ENCODE data around the gene PLEKHG4. TPM values are rescaled to one million over a fixed set of nuclear protein-coding genes. Genes with fewer than 3 reads are reported as not detected.

PLEKHG4 gene
- total RNA-seq, 1 donor from 2014 or later, result 7.8 TPM

GRCh38 chr16:67252609-67253497 lies 26.5 kb upstream of the PLEKHG4 start:
- ATAC-seq (ENCODE audit: low read depth) (no peak), DNase-seq (no peak)
- Mint-ChIP-seq H3K4me1 (peaks cover 16% of the 10 kb centered on the region), H3K9me3 (no peaks in the 10 kb centered on the region), H3K36me3 (ENCODE audit: low read depth) (peaks cover 1% of the 10 kb centered on the region), H3K27me3 (peaks cover 2% of the 10 kb centered on the region), H3K27ac (no peak overlapping the region), H3K4me3 (no peak overlapping the region)
- intact Hi-C loops (cut with micrococcal nuclease), result no loop called here
- TF ChIP-seq, protein P1, sequence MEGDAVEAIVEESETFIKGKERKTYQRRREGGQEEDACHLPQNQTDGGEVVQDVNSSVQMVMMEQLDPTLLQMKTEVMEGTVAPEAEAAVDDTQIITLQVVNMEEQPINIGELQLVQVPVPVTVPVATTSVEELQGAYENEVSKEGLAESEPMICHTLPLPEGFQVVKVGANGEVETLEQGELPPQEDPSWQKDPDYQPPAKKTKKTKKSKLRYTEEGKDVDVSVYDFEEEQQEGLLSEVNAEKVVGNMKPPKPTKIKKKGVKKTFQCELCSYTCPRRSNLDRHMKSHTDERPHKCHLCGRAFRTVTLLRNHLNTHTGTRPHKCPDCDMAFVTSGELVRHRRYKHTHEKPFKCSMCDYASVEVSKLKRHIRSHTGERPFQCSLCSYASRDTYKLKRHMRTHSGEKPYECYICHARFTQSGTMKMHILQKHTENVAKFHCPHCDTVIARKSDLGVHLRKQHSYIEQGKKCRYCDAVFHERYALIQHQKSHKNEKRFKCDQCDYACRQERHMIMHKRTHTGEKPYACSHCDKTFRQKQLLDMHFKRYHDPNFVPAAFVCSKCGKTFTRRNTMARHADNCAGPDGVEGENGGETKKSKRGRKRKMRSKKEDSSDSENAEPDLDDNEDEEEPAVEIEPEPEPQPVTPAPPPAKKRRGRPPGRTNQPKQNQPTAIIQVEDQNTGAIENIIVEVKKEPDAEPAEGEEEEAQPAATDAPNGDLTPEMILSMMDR (IDR thresholded peaks at IDR 0.05), result no peak
- POLR2A ChIA-PET, result no interaction called here
- CTCF ChIA-PET, result no interaction called here

GRCh38 chr16:67254801-67255552 lies 24.4 kb upstream of the PLEKHG4 start:
- CTCF ChIA-PET, result no interaction called here
- H3K4me1 Mint-ChIP-seq, result peaks cover 2% of the 10 kb centered on the region
- H3K9me3 Mint-ChIP-seq, result no peaks in the 10 kb centered on the region
- DNase-seq (no peak), ATAC-seq (ENCODE audit: low read depth) (no peak)
- H3K36me3 Mint-ChIP-seq (ENCODE audit: low read depth), result no peaks in the 10 kb centered on the region
- no peak overlapping the region for H3K4me3 Mint-ChIP-seq
- H3K27ac Mint-ChIP-seq, result no peak overlapping the region
- intact Hi-C loops (cut with micrococcal nuclease), result no loop called here
- H3K27me3 Mint-ChIP-seq, result no peaks in the 10 kb centered on the region
- TF ChIP-seq, protein P1 (IDR thresholded peaks at IDR 0.05), result no peak
- POLR2A ChIA-PET, result no interaction called here

- Mint-ChIP-seq H3K27me3 (no peaks in the 10 kb centered on the region), H3K4me3 (no peak overlapping the region), H3K9me3 (no peaks in the 10 kb centered on the region), H3K36me3 (ENCODE audit: low read depth) (no peaks in the 10 kb centered on the region), H3K4me1 (no peaks in the 10 kb centered on the region), H3K27ac (no peak overlapping the region)
- TF ChIP-seq, protein P1 (IDR thresholded peaks at IDR 0.05), result no peak
- ATAC-seq (ENCODE audit: low read depth) (no peak), DNase-seq (no peak)
- intact Hi-C loops (cut with micrococcal nuclease), result no loop called here
- ChIA-PET POLR2A (no interaction called here), CTCF (no interaction called here)
Observed at GRCh38 chr16:67255553-67256221, 23.6 kb upstream of the PLEKHG4 start.

GRCh38 chr16:67256701-67257230 lies 22.6 kb upstream of the PLEKHG4 start:
- no peaks in the 10 kb centered on the region for H3K4me1 Mint-ChIP-seq
- no peak overlapping the region for H3K4me3 Mint-ChIP-seq
- POLR2A ChIA-PET, result no interaction called here
- TF ChIP-seq, protein P1 (IDR thresholded peaks at IDR 0.05), result no peak
- ATAC-seq (ENCODE audit: low read depth) (no peak), DNase-seq (no peak)
- no peaks in the 10 kb centered on the region for H3K9me3 Mint-ChIP-seq
- H3K27ac Mint-ChIP-seq, result no peak overlapping the region
- H3K27me3 Mint-ChIP-seq, result no peaks in the 10 kb centered on the region
- no peaks in the 10 kb centered on the region for H3K36me3 Mint-ChIP-seq (ENCODE audit: low read depth)
- CTCF ChIA-PET, result no interaction called here
- intact Hi-C loops (cut with micrococcal nuclease), result no loop called here

Data from activated B cell treated with CpG ODN at 0.5 μM for 24 hours (primary cell).